Measurements from ENCODE around the gene DDR1. TPM values are rescaled to one million over a fixed set of nuclear protein-coding genes. Genes with fewer than 3 reads are reported as not detected.

DDR1 gene
- total RNA-seq, 1 experiment from 2014 or later, result 95.2 TPM

GRCh38 chr6:30931969-30932645, 47.8 kb downstream of the DDR1 start, which contains the start of gene SFTA2:
TSS of gene SFTA2 (minus strand) at chr6:30932170. CDS start at chr6:30932096, 74 bp downstream.
- CTCF ChIA-PET, result interaction anchor here (0.6 kb wide), 2 partner anchors 11 to 423 kb away, joined by 3 to 5 read pairs; no protein-coding TSS in a partner anchor
- ATAC-seq (no peak), DNase-seq (ENCODE audit: low read depth, low spot score) (no peak)
- H3K9me3 ChIP-seq (ENCODE audit: control insufficient read depth, insufficient read depth, low read depth, low read length), result 0 out of 2 replicates have a peak, but pooled peaks cover 3% of the 10 kb centered on the region
- H3K27me3 ChIP-seq (ENCODE audit: control insufficient read depth, insufficient read depth, low read length), result no peaks in the 10 kb centered on the region
- intact Hi-C loops (cut with micrococcal nuclease; ENCODE audit: unreplicated experiment), result loop anchor here (5.0 kb wide), 1 partner anchor 140 kb away; no protein-coding TSS in a partner anchor
- TF ChIP-seq POLR2AphosphoS5 (IDR thresholded peaks at IDR 0.05; ENCODE audit: low read depth, low read length) (no peak), CTCF (IDR thresholded peaks at IDR 0.05) (no peak), TCF7L2 (IDR thresholded peaks at IDR 0.05; ENCODE audit: low read depth, low read length) (no peak), SIN3A (IDR thresholded peaks at IDR 0.05; ENCODE audit: borderline replicate concordance, insufficient read depth, low read depth, low read length) (no peak), REST (IDR thresholded peaks at IDR 0.05; ENCODE audit: insufficient read depth in 1 of 2, low read depth in 2 of 2, low read length in 1 of 2) (no peak)
- in situ Hi-C loops (cut with HindIII; ENCODE audit: low pct_unique_long_range_greater_than_20kb, low sequenced_read_pairs), result no loop called here
- no TSS peak for BruUV-seq (replicated peaks)
- no peaks in the 10 kb centered on the region for H3K36me3 ChIP-seq (ENCODE audit: control insufficient read depth, insufficient read depth, low read length)
- H3K27ac ChIP-seq (ENCODE audit: low read length), result no peak within 1 kb of the TSS
- H3K4me3 ChIP-seq (ENCODE audit: low read depth in 2 of 2, low read length in 2 of 2), result no peak within 1 kb of the TSS
- POLR2A ChIA-PET, result no interaction called here
- no peaks in the 10 kb centered on the region for H3K4me1 ChIP-seq (ENCODE audit: control insufficient read depth, insufficient read depth, low read length)

- H3K27ac ChIP-seq (ENCODE audit: low read length), result no peak overlapping the region
- DNase-seq (ENCODE audit: low read depth, low spot score) (no peak), ATAC-seq (no peak)
- ChIA-PET CTCF (no interaction called here), POLR2A (no interaction called here)
- H3K4me3 ChIP-seq (ENCODE audit: low read depth in 2 of 2, low read length in 2 of 2), result no peak overlapping the region
- no peaks in the 10 kb centered on the region for H3K27me3 ChIP-seq (ENCODE audit: control insufficient read depth, insufficient read depth, low read length)
- H3K9me3 ChIP-seq (ENCODE audit: control insufficient read depth, insufficient read depth, low read depth, low read length), result 0 out of 2 replicates have a peak, but pooled peaks cover 3% of the 10 kb centered on the region
- intact Hi-C loops (cut with micrococcal nuclease; ENCODE audit: unreplicated experiment), result loop anchor here (5.0 kb wide), 1 partner anchor 139 kb away; no protein-coding TSS in a partner anchor
- TF ChIP-seq POLR2AphosphoS5 (IDR thresholded peaks at IDR 0.05; ENCODE audit: low read depth, low read length) (no peak), TCF7L2 (IDR thresholded peaks at IDR 0.05; ENCODE audit: low read depth, low read length) (no peak), REST (IDR thresholded peaks at IDR 0.05; ENCODE audit: insufficient read depth in 1 of 2, low read depth in 2 of 2, low read length in 1 of 2) (no peak), CTCF (IDR thresholded peaks at IDR 0.05) (no peak), SIN3A (IDR thresholded peaks at IDR 0.05; ENCODE audit: borderline replicate concordance, insufficient read depth, low read depth, low read length) (no peak)
- H3K36me3 ChIP-seq (ENCODE audit: control insufficient read depth, insufficient read depth, low read length), result no peaks in the 10 kb centered on the region
- no TSS peak for BruUV-seq (replicated peaks)
- H3K4me1 ChIP-seq (ENCODE audit: control insufficient read depth, insufficient read depth, low read length), result no peaks in the 10 kb centered on the region
- in situ Hi-C loops (cut with HindIII; ENCODE audit: low pct_unique_long_range_greater_than_20kb, low sequenced_read_pairs), result no loop called here
Measured at GRCh38 chr6:30932665-30933365, 48.5 kb downstream of the DDR1 start.

Measured in Panc1 (cell line).